ENCODE data around the gene BRD7.
A peak's percentile ranks its signal among the peaks of the same experiment; 100 is the strongest.

BRD7 gene

GRCh38 chr16:50284131-50284911, 84.5 kb downstream of the BRD7 start:
- intact Hi-C loops (cut with DNase I), result no loop called here
- no peak for DNase-seq

DNA sequence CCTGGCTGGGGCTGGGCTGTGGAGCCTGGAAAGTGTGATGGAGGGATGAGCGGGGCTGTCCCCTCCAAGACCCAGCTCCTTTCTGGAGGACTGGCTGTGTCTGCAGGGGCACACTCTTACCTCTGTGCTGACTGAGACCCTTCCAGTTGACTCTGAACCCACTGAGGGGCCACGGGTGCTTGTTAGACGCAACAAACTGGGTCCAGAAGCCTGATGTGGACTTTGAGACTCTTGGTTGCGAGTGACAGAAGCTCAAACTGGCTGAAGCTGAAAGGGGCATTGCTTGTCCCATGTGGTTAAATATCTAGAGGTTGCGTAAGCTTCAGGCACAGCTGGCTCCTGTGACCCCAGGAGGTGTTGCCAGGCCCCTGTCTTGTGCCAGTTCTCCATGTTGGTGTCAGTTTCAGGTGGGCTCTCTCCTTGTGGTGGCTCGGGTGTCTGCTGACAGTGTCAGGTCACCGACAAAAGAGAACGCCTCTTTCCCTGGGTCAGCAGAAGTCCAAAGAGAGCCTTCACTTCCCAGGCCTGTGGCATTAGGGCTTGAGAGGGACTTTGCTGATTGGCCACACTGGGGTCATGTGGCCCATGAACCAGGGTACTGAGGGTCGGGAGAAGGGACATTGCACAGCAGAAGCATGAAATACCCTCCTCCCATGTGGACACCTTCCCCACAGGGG, 85.7 kb downstream of the BRD7 start:
- DNase-seq, result no peak
- intact Hi-C loops (cut with DNase I), result no loop called here

DNA sequence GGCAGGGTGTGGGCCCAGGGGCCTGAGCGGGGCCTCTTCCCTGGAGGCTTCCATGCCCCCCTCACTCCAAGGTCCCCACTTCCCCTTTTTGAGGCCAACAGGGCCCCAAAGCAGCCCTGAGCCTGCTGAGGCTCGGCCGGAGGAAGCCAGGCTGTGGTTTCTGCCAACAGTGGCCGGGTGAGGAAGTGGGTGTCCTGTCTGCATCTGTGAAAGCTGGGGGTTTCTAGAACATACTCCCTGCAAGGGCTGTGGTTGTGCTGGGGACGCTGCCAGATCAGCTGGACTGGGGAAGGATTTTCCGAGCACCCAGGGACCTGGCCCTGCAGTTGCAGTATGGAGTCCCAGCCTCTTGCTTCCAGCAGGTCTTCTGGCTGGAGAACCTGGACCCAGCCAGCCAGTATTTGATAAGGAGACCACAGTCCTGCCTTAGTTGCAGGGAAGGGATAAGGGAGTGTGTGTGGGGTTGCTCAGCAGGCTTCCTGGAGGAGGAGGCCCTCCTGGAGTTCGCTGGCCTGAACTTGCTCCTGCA, 86.7 kb downstream of the BRD7 start:
- DNase-seq, result peak in 41 of 42 donors; percentile 23 to 77 (median 52)
- intact Hi-C loops (cut with DNase I), result no loop called here

DNA sequence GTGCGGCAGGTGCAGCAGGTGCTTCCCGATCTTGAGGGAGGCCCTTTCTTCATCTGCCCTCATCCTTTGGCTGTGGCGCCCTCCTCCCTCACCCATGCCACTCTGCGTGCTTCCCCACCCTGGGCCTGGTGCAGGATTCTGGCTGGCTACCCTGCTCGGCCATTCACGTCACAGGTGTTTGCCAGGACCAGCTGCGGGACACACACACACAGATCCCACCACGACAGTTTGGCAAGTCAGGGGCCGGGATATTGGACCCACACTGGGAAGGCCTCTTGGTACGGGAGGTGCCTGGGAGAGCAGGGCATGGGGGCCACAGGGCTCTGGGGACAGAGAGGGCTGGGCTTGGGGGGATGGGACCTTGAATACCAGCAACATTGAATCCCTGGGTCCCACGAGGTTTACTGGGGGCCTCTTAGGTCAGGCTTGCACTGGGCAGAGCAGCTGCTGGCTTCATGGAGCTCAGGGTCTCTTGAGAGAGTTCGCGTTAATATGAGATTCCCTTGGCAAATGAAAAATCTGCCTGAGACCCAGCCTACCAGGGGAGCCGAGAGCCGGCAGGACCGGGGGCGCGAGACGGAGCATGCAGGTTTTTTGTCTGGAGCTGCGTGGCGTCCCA, 87.3 kb downstream of the BRD7 start:
- intact Hi-C loops (cut with DNase I), result no loop called here
- no peak for DNase-seq

- no peak for DNase-seq
- intact Hi-C loops (cut with DNase I), result no loop called here
Observed at GRCh38 chr16:50280932-50281331, 87.9 kb downstream of the BRD7 start.

GRCh38 chr16:50279504-50279865, 89.3 kb downstream of the BRD7 start:
- no peak for DNase-seq
- intact Hi-C loops (cut with DNase I), result no loop called here

- no peak for DNase-seq
- intact Hi-C loops (cut with DNase I), result no loop called here
Observed at GRCh38 chr16:50278251-50278650, 90.5 kb downstream of the BRD7 start.

DNA sequence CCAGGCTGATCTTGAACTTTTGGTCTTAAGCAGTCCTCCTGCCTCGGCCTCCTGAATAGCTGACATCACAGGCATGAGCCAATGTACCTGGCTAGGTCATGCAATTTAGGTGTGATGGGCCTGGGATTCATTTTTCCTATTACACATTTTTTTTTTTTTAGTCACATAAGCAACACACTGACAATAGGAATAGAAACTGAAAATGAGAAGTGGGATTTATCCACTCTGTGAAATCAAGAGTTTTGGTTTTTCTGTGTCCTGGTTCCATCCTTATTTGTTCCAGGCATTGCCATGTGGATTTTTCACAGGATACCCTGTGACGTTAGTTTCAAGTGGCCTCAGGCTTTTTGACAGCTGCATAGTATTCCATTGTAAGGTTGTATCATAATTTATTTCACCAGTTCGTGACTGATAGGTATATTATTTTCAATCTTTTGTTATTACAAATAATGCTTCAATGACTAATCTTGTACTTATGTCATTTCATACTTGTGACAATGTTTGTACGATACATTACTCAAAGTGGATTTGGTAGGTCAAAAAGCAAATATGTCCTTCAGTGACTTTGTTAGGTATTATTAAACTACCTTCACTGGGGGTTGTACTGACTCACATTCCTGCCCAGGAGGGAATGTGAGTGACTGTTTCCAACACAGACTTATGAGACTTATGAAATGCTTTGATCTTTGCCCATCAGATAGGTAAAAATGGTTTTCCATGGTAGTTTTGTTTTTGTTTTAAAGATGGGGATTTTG, 91.8 kb downstream of the BRD7 start:
- intact Hi-C loops (cut with DNase I), result no loop called here
- no peak for DNase-seq

DNA sequence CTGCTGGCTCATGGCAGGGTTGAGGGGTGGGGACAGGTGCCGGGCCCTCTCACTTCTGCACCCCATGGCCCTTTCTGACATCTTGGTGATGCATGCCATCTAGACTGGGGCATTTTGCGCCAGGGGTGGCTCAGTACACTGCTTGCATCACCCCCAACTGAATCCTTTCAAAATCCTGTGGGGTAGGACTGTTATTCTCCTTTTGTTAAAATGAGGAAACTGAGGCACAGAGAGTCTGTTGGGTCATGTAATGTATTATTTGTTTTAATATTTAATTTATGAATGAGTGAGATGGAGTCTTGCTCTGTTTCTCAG, 92.5 kb downstream of the BRD7 start:
- DNase-seq, result no peak
- intact Hi-C loops (cut with DNase I), result no loop called here

DNA sequence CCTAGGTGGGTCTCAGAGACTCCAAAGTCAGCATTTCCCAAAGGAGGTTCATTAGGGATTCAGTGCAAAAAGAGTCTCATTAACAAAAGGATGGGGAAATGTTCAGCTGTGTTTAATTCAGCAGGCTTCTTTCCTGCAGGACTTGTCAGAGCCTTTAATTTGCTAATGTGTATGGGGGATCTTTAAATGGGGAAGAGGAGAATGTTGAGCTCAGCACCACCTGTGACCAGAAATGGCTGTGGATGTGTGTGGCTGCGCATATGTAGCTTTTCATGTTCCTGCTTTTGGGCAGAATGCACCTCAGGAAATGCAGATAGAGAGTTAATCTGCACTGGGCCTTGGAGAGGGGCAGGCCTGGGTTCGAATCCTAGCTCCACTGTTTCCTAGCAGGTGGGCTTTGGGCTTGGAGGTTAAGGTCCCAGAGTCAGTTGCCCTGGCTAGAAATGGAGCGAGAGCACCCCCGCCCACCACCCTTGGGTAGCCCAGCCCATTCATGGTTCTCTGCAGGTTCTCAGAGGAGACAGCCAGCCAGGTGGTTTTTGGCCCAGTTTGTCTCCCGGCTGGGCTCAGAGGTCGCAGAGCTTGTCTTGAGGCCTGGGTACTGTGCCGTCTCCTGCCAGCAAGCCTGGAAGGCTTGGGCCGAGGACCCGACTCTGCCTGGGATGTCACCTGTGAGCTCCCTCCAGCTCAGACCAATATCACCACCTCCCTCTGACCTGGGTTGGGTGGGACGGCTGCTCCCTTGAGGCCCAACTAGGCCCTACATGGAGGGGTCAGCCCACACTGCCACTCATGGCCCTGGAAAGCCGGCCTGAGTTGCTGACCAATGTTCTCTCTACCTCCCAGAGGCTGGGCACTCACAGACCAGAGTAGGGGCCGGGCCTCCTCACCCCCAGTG, 93.1 kb downstream of the BRD7 start:
- intact Hi-C loops (cut with DNase I), result no loop called here
- no peak for DNase-seq

GRCh38 chr16:50275098-50275415, 93.7 kb downstream of the BRD7 start:
- no peak for DNase-seq
- intact Hi-C loops (cut with DNase I), result no loop called here

DNA sequence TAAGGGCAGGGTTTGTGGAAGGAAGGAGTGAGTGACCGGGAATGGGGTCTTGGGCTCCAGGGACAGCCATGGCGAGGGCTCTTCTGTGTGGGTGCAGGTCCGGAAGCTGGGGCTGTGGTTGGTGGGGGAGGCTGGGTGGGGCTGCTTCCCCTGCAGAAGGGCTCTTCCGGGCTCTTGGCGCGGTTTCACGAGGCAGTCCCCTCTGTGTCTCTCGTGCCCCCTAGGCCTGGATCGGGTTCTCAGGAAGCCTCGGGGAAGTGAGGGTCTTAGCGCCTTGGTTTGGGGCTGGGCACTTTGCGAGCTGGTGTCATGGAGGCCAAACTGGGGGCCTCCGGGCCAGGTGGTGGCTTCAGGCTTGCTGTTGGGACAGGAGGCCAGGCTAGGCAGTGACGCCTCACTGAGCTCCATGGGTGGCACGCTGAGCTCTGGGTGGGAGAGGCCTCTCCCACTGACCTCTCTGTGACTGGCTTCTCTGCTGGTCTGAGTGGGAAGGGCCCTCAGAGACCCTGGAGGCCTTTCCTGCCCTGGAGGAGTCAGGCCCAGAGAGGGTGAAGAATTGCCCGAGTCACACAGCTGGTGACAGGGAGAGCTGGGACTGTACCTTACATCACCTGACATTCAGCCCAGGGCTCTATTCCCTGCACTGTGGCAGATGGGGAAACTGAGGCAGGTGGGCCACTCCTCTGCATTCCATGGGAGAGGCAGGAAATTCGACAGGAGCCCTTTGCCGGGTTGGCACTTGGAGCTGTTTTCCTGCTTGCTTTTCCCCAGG, 94.3 kb downstream of the BRD7 start:
- no peak for DNase-seq
- intact Hi-C loops (cut with DNase I), result no loop called here

GRCh38 chr16:50273888-50274325, 94.9 kb downstream of the BRD7 start:
- intact Hi-C loops (cut with DNase I), result no loop called here
- DNase-seq, result peak in 2 of 42 donors; percentile 25 to 34

- intact Hi-C loops (cut with DNase I), result no loop called here
- DNase-seq, result no peak
Observed at GRCh38 chr16:50273382-50273690, 95.5 kb downstream of the BRD7 start.

DNA sequence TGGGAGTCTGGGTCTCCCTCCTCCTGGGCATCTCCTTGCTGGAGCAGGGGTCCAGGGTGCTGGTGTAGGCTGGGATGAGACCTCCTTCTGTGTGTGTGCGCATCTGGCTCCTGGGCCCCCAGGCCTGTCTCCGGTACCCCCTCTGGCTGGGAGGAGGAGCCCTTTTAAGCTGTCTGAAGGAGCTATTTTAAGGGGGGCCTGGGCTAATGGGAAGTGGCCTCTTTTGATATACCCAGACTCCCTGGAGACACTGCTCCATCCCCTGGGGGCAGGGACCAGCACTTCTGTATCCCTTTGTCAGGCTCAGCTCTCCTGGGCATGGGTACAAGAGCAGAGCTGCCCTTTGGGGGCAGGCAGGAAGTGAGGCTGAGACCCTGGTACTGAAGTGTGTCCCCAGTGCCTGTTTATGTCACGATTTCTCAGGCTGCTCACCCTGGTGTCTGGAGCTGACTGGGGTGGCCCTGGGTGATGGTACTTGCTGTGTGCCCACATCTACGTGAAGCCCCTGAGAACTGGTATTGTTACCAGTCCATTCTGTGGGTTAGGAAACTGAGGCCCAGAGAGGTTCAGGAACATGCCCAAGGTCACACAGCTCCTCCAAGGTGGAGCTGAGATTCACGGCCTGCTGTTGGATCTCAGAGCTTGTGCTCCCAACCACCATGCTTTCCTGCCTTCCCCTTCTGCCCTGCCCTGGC, 96.0 kb downstream of the BRD7 start:
- DNase-seq, result no peak
- intact Hi-C loops (cut with DNase I), result no loop called here

GRCh38 chr16:50272111-50272571, 96.6 kb downstream of the BRD7 start:
- intact Hi-C loops (cut with DNase I), result no loop called here
- DNase-seq, result no peak

DNA sequence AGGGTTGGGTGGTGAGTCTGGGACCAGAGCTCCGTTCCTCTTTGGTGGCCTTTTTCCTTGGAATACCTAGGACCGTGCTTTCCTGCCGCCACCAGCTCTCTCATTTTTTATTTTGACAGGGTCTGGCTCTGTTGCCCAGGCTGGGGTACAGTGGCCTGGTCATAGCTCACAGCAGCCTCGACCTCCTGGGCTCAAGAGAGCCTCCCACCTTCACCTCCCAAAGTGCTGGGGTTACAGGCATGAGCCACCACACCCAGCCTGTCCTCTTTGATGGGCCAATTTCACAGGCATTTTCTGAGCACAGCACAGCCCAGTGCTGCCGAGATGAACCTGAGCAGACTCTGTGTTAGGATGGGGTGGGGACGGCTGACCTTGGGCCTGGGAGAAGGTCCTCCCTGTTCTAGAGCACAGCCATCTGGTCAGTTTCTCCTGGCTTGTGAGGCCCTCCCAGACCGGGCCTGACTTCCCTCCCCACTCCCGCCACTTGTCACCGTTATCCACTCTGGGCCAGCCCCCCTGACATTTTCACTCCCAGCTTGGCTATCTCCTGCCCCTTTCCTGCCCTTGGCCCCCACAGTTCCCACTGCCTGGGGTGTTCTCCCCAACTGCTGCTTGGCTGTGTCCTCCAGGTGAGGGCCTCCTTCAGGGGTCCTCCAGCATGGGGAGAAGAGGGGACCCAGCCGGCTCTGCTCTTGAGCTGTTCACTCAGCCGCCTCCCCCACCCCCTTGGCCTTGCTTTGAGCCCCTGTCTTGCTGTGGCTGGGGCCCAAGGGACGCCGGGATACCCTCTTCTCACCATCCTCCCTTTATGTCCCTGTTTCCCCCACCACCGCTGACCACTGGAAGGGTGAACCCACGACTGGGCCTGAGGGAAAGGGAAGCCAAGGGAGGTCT, 97.4 kb downstream of the BRD7 start:
- no peak for DNase-seq
- intact Hi-C loops (cut with DNase I), result no loop called here
